Measurements from ENCODE around the gene SLU7.

DNA sequence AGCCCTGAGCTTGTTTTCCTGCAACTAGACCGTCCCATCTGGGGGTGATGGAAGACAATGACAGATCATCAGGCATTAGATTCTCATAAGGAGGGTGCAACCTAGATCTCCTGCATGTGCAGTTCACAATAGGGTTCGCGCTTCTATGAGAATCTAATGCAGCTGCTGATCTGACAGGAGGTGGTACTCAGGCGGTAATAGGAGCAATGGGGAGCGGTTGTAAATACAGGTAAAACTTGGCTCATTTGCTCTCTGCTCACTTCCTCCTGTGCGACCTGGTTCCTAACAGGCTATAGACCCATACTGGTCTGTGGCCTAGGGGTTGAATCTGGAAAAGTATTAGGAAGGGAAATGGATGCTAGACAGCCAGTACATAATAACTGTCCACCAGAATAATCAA lies 42.5 kb upstream of the SLU7 start:
- TF ChIP-seq, protein P1, sequence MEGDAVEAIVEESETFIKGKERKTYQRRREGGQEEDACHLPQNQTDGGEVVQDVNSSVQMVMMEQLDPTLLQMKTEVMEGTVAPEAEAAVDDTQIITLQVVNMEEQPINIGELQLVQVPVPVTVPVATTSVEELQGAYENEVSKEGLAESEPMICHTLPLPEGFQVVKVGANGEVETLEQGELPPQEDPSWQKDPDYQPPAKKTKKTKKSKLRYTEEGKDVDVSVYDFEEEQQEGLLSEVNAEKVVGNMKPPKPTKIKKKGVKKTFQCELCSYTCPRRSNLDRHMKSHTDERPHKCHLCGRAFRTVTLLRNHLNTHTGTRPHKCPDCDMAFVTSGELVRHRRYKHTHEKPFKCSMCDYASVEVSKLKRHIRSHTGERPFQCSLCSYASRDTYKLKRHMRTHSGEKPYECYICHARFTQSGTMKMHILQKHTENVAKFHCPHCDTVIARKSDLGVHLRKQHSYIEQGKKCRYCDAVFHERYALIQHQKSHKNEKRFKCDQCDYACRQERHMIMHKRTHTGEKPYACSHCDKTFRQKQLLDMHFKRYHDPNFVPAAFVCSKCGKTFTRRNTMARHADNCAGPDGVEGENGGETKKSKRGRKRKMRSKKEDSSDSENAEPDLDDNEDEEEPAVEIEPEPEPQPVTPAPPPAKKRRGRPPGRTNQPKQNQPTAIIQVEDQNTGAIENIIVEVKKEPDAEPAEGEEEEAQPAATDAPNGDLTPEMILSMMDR (IDR thresholded peaks at IDR 0.05), result no peak
- TF ChIP-seq POLR2A (IDR thresholded peaks at IDR 0.05), result no peak

All from body of pancreas (tissue), 4 donors.